ENCODE results near the gene PHF21A. TPM values are rescaled to one million over a fixed set of nuclear protein-coding genes. Genes with fewer than 3 reads are reported as not detected.
"Not testable (repeated sequence)": the region's sequence is repeated elsewhere in the genome, so short reads cannot be mapped to it uniquely, and the experiment has no call there.

Gene PHF21A
- polyA plus RNA-seq, 3 donors, result 41.0 to 48.1 (median 47.5) TPM

DNA sequence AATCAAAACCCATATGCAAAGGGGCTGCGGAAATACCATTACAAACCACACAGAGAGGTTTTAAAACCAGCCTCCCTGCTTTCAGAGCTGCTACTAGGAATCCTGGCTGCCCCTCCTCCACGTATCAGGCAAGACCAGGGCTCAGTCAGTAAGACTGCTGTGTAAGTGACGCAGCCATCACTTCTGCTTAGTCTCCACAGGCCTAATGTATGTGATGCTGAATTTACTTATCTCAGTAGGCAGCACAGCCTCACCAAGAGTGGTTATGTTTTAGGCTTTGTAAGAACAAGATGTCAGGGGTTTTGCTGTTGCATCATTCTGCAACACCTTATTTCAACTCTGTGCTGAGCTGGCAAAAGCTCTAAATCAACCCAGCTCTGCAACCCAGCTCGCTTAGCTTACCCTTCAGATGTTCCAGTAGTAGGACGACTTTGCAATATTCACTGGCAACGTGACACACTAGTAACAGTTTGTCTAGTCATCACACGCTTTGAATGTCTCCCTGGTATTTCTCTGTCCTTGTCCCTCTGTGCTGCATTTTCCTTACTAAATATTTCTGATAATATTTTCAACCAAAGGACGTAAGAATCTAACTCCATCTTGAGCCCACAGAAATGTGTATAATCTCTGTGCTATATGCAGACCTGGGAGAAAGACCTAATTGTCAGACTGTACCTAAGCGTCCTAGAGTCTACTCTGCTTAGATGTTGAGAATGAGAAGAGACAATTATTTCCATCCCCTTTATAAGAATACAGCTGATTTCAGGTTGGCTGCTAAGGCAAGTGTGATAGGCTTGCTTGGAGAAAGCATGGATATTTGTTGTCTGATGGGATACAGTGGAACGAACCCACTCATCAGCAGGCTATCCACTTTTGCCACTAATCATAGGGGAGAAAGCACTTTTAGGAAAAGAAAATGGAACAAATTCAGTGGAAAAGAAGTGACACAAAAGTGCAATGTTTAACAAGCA is 126.6 kb downstream of the PHF21A start:
- DNase-seq (ENCODE audit: low read depth in 3 of 3, low spot score in 2 of 3), result no peak

DNA sequence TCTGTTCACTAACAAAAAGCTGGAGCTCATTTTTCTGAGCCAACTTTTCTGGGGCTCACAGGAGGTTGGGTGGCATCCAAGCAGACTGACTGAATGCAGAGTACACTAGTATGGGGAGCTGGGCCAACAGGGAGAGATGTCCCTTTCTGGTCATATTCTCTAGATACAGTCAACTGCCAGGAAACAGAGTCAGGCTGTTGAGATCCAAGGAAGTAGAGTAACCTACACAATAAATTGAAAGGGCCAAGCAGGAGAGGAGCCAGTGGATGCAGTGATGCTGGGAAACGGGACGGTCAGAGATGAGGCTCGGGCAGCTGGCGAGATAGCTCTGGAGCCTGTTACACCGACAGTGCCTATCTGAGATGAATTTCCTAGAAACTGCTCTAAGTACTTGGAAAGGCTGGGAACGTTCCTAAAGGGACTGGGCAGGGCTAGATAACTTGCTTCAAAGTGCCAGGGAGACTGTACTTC is 127.7 kb downstream of the PHF21A start:
- no peak for DNase-seq (ENCODE audit: low read depth in 3 of 3, low spot score in 2 of 3)

DNA sequence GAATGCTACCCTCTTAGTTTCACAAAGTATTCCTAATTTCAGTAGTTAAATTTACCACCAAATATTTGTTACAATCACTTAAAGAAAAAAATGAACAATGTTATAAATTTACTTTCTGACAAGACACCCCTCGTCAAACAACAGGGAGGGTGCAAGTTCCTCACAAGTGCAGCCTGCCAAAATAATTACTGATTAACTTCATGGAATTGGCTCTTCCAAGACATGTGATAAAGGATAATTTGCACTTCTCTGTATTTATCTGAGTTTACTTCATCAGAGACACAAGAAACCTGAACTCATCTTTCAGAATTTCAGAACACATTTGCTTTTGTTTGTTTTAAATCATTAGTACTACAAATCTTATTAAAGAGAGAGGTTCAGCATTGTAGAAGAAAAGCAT is 132.3 kb downstream of the PHF21A start:
- DNase-seq (ENCODE audit: low read depth in 3 of 3, low spot score in 2 of 3), result no peak

DNA sequence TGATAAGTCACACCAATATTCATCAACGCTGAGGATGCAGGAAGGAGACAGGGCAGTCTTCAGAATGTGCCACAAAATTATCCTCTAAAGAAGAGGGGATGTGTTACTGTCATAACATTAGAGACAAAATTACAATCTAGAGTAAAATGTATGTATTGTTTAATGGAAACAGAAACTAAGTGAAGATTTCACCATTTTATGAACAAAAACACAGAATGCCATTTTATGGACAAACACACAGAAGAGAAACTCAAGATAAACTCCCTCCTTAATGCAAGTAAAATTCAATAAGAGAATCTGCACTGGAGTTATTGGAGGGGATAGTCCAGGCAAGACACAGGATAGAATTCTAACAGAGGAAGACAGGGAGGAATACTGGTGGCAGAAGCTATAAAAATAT is 136.0 kb downstream of the PHF21A start:
- DNase-seq (ENCODE audit: low read depth in 3 of 3, low spot score in 2 of 3), result no peak

DNA sequence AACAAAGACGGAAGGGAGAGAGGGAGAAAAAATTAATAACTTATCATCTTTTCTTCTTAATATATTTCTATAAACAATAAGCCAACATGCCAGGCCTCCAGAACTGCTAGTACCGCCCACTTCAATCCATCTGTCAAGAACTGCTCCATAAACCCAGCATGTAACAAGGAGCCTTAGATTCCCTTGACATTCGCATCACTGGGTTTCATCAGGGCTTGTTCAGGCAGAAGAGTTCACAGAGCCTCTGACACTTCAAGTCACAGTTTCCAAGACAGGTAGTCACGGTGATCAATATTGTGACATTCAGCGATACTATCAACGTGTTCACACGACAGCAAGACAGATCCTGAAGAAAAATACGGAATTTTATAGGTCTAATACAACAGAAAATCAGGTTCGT is 137.1 kb downstream of the PHF21A start:
- no peak for DNase-seq (ENCODE audit: low read depth in 3 of 3, low spot score in 2 of 3)

DNA sequence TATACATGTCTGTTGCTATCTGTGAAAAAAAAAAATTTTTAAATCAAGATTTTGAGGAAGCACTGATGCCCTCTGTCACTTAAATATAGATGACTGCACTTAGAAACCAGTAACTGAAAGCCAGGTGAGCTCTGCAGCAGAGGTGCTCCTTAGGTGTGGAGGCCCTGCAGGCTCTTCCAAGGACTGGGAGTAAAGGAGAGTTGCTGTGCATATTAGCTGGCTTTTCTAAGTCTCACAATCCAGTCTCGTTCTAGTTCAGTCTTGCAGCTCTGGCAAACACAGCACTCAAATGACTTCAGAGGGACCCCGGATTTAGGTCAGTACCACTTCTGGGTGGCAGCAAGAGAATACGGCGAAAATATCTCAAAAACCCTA is 137.8 kb downstream of the PHF21A start:
- no peak for DNase-seq (ENCODE audit: low read depth in 3 of 3, low spot score in 2 of 3)

DNA sequence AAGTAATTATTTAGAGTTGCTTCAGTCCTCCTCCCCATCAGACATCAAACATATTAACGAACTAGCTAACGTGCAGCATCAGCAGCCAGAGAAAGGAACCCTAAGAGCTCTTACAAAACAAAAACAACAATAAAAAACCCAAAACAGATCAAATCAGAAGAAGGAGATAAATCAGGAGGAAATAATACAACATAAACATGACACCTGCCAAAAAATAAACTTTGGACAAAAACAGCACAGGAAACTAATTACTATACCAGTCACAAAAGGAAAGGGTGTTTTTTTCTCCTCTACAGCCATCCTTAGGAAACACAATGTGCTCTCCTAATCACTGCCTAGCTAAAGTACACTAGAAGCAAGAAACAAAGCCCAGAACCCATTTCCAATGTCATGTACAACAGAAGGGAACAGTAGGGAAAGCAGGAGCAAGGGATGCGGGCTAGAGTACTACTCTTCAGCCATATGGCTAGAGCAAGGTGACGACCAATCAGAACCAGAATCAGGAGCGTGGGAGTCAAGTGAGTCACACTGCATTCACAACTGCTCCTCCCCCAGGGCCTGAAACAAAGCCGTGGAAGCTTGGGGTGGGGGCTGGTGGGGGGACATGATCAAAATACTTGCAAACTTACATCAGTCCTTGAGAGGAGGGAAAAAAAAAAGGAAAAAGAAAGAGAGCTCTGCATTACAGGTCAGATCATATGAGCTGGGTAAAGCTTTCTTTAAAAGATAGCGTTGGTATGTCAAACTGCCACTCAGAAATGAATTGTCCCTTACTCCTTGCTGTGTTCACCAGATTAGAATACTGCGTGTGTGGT is 138.4 kb downstream of the PHF21A start:
- peak in 2 of 3 donors; percentile 32 to 41 for DNase-seq (ENCODE audit: low read depth in 3 of 3, low spot score in 2 of 3)

DNA sequence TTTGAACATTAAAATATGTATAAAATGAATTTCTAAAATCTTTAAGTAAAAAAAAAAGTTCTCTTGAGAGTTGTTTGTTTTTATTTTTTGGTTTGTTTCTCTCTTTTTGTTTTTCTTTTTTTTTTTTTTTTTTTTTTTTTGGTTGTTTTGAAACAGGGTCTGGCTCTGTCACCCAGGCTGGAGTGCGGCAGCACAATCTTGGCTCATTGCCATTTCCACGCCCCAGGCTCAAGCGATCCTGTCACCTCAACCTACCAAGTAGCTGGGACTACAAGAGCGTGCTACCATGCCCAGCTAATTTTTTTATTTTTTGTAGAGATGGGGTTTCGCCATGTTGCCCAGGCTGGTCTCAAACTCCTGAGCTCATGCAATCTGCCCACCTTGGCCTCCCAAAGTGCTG is 139.4 kb downstream of the PHF21A start:
- not testable (repeated sequence) for DNase-seq (ENCODE audit: low read depth in 3 of 3, low spot score in 2 of 3)

DNA sequence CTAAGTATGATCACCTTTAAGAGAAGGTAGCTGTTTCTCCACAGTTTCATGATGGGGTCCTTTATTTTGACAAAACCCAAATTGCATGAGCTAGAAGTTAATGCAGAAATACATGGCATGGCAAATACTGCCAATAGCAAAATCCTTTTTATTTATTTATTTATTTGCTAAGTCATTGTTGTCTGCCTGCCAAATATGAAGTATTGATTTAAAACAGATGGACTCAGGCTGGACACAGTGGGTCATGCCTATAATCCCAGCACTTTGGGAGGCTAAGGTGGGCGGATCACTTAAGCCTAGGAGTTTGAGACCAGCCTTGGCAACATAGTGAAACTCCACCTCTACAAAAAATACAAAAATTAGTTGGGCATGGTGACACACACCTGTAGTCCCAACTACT is 146.4 kb downstream of the PHF21A start:
- no peak for DNase-seq (ENCODE audit: low read depth in 3 of 3, low spot score in 2 of 3)

DNA sequence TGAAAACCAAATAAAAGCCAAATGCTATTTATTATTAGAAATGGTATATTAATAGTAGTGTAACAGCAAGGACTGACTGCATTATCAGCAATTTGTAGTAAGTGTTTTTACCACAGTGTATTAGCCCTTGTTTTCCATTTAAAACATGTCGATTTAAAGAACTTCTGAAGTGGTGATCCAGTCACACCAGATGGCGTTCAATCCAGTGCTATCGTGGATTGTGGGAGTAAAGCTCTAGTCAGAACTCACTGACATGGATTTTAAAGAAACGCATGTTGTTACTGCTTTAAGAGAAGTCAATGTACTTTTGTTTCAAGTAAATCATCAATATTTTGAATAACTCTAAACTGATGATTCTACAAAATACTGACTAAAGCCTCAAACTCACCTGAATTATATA is 147.7 kb downstream of the PHF21A start:
- no peak for DNase-seq (ENCODE audit: low read depth in 3 of 3, low spot score in 2 of 3)

DNA sequence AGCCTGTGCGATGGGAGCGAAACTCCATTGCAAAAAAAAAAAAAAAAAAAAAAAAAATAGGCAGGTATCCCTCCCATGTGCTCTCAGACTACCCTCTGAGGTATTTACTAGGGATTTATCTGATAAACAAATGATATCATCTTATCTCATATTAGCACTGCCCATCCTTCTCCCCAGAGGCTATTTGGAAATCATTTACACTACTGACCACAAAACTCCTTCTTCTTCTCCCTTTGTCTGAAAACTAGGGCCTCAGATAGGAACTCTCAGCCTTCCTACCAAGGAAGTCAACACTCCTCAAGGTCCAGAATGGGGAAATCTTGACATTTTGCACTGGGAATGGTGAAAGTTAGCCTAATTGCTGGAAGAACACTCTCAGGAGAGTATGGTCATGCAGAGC is 152.4 kb downstream of the PHF21A start:
- DNase-seq (ENCODE audit: low read depth in 3 of 3, low spot score in 2 of 3), result no peak

DNA sequence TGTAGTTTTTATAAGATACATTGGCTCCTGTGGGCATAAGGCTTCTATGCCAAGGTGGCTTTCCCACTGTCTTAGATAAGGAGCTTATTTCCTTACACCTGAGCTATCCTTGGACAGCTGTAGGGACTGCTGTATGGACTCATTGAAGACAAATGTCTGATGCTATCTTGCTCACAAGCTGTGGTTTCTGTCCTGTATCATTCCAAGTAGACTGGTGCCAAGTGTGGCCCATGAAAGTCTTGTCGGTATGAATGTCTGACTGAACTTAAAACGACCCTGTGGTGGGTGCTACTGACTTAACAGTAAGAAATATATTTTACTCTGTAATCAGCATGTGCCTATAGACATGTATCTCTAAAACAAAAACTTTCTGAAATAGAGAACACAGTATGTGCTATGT is 153.7 kb downstream of the PHF21A start:
- DNase-seq (ENCODE audit: low read depth in 3 of 3, low spot score in 2 of 3), result no peak

DNA sequence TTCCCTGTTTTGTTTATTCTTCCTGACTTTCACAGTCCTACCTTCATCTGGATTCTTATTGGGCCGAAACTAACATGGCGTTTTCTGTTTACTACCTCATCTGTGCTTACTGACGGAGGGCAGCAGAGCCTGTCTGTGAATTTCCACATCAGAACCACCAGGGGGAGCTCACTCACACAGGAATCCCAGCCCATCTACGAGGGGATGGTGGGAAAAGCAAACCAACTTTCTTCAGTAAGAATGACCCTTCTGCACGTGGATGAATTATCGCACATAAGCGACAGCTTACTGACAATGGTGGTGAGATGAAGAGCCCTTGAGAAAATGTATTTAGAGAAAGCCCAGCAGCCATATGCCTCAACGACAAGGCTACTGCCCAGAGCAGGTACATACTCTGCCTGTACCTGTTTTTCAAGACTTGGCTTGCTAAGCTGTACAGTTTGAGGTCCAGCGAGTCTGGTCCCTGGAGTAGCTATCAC is 156.3 kb downstream of the PHF21A start:
- peak; percentile 74 to 76 (median 75) for DNase-seq (ENCODE audit: low read depth in 3 of 3, low spot score in 2 of 3)

DNA sequence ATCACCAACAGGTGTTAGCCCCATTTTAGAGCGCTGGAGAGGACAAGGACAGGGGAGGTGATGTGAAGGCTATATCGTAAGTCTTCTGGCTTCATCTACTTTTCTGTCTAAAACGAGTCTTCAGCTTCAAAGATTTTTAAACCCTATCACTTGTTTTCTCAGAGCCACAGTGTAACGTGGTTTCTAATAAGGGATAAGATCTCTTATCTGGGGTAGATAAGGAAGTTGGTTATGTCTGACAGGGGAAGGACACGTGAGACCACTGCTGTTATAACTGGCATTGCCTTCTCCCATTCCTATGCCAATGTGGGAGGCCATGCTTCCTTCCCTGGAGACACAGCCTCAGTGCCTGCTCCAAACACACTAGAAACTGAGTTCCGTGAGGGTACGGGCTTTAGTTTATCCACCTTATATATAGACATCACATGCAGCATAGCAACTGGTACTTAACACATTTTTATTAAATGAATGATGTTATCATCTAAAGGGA is 159.5 kb downstream of the PHF21A start:
- DNase-seq (ENCODE audit: low read depth in 3 of 3, low spot score in 2 of 3), result no peak

DNA sequence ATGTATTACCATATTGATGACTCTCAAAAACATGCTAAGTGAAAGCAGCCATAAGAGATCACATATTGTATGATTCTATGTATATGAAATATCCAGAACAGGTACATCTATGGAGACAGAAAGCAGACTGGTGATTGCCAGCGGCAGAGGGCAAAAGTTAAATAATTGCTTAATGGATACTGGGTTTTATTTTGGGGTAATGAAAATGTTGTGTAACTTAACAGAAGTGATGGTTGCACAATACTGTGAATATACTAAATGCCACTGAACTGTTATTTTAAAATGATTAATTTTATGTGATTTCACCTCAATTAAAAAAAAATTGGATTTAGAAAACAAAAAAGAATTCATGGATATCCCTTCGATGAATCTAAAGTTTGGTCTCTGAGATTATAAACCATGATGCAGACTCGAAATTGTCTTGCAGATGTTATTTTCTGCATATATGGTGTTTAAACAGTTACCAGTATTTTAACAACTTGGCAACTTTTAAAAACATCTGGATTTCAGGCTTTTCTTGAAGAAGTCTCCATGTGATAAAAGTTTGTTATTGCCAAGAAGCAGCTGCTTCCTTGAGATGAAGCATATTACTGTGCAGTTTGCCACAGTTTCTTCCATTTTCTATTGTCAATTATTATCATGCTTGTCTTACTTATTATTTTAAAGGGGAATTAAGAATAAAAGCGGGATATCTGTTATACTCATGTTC is 160.7 kb downstream of the PHF21A start:
- DNase-seq (ENCODE audit: low read depth in 3 of 3, low spot score in 2 of 3), result no peak

DNA sequence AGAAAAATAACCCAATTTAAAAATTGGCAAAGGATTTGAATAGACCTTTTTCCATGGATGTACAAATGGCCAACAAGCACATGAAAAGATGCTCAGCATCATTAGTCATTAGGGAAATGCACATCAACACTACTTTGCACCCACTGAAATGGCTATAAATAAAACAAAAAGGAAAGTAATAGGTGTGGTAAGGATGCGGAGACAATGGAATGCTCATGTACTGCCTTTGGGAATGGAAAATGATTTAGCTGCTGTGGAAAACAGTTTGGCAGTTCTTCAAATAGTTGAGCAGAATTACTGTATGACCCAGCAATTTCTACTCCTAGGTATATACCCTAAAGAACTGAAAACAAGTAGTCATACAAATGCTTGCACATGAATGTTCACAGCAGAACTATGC is 161.4 kb downstream of the PHF21A start:
- no peak for DNase-seq (ENCODE audit: low read depth in 3 of 3, low spot score in 2 of 3)

DNA sequence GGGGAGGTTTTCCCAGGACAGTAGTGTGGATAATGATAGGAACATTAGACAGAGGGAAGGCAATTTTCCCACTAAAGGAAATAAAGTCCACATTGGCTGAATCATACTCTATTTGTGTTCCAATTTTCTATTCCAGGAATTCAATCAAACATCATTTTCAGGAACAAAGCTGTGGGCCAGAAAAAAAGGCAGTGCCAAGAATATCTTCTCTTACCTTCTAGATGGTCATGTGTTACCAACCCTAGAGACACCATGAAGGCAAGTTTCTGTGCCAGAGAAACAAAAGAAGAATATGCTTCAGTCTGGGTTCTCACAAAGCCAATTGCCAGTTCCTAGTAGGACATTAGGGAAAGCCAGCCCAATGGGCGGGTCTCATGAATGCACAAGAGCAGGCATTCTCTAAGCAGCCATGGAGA is 171.3 kb downstream of the PHF21A start:
- no peak for DNase-seq (ENCODE audit: low read depth in 3 of 3, low spot score in 2 of 3)

DNA sequence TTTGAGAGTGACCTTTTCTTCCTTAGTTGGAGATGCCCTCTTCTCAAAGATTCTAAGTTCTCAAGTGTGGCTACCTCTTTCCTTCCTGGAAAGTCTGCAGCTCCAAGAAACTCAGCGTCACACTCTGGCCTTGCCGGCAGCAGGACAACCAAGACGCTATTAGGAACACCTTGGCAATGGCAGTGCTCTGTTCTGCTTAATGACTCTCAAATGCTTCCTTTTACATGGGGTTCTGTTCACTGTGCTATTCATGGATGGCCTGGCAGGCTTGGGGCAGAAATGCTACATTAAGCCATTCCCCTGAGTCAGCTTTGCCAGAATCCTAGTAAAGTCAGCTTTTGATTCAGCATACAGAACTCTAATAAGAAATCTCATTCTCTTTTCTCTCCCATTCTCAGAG is 172.9 kb downstream of the PHF21A start:
- no peak for DNase-seq (ENCODE audit: low read depth in 3 of 3, low spot score in 2 of 3)

DNA sequence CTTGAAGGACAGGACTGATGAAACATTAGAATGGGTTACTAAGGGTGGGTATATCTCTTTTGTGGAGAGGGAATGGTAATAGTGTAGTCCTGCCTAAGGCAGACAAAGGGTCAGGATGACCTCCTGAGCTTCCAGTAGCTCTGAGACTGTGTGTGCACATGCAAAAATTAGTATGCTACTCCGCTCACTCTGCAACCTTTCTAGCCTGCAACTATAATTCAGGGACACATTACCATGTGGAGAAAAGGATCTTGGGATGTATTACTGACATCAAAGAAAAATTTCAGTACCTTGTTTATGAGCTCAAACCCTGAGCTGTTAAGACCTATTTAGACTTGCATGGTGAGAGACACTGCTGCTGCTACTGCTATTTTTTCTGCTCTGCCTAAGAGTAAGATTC is 173.4 kb downstream of the PHF21A start:
- DNase-seq (ENCODE audit: low read depth in 3 of 3, low spot score in 2 of 3), result no peak

DNA sequence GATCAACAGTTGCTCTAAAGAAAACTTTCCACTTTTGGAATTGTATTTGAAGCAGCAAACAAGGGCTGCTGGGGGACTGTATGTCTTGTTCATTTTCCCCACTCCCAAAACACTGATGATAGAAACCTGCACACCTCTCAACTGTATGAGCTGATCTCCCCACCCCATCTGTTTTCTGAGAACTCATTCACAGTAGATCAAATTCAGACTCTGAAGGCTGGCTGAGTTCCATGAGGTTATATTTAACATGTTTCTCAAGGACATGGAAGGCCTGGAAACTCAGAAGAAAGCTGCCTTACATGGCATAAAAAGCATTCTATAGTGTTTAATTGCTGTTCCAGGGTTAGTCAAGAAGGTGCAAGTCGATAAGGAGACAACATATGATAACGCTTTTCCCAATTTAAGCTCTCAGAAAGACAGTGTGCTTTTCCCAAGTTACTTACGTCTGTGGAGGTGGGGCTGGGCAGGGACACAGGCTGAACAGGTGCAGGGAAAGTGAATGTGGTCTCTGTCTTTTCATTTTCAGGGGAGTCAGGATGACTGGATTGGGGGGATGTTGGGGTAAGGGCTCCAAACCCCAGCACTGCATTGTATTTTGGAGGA is 175.8 kb downstream of the PHF21A start:
- no peak for DNase-seq (ENCODE audit: low read depth in 3 of 3, low spot score in 2 of 3)
